Measurements from ENCODE around the gene MFAP3.

Gene MFAP3

DNA sequence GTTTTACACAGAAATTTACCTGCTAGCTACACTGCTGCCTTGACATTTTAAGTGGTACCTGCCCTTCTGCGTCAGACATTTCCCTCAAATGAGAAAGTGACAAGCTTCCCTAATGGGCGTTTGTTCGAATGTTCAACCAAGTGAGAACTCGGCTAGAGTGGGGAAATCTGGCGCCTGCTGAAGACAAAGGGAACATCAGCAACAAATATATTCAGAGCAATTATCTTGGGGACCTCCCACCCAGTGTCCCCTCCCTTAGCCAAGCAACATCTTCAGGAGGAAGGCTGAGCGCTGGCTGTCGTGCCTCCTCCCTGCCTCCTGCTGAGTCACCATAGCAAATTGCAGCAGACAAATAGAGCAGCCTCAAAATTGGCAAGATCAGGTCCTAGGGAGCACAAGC is 57.1 kb downstream of the MFAP3 start:
- DNase-seq = no peak

DNA sequence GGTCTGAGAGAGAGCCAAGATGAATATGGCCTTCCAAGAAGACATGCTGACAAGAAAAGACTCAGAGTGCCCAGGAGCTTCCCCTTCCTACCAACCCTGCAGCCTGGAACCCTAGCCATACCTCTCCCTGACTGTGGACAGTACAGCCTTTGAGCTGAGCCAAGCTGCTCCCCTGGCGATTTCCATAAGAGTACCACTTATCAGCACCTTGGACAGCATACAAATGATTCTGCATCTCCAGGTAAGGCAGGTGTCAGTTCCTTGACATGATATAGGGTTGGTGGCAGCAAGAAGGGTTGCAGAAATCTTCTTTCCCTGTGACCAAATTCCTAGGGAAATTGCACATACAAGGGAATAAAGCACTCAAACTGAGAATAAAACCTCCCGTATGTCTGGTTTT is 58.3 kb downstream of the MFAP3 start:
- no peak for DNase-seq

- DNase-seq = no peak
Observed at GRCh38 chr5:154098465-154098864, 59.7 kb downstream of the MFAP3 start.

DNA sequence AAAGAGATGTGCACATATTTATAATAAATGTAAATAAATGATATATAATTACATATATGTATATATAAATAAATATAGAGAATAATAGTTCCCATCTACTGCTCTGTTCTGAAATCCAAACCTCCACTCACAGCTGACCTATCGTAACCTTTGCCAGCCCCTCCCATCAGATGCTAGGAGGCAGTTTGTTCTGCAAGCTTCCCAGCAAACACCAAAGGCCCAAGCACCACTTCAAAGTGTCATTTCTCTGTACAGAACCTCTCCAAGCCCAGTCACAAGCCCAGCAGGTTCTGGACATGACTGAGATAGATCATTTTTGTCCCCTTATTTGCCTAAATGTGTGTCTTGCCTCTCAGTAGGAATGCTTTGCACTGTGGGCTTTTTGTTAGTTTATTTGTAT is 62.4 kb downstream of the MFAP3 start:
- no peak for DNase-seq

DNA sequence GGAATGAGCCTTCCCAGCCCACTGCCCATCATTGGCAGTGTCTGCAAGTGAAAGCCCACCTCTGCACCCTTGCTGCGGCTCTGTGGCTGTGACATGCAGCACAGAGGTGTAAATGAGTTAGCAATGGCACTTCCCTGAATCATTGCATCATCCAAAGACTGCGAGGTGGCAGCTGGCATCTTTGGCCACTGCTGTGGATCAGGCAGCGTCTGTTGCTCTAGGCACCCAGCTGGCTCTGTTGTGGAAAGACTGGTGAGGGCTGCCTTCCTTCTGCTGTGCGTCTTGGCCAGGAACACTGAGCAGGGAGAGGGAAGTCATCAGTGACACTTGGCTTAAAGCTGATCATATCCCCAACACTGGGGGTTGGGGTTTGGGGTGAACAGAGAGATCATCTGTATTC is 64.5 kb downstream of the MFAP3 start:
- DNase-seq = no peak
